ENCODE data around the gene NTN3.
A peak's percentile ranks its signal among the peaks of the same experiment; 100 is the strongest.

Gene NTN3

GRCh38 chr16:2520097-2520783, 49.1 kb downstream of the NTN3 start, which contains the start of gene AMDHD2:
Gene AMDHD2, plus strand, starts transcription at chr16:2520371. Its CDS starts 88 bp downstream, at chr16:2520459.
- peak within 1 kb of the TSS; percentile 69 for H3K4me3 ChIP-seq (ENCODE audit: low read depth, low read length)
- no peak for TF ChIP-seq CTCF (IDR thresholded peaks at IDR 0.05; ENCODE audit: low read depth, low read length)

- TF ChIP-seq CTCF (IDR thresholded peaks at IDR 0.05; ENCODE audit: low read depth, low read length): no peak
- peak overlapping the region; percentile 69 for H3K4me3 ChIP-seq (ENCODE audit: low read depth, low read length)
Observed at GRCh38 chr16:2520784-2521531, 49.9 kb downstream of the NTN3 start.
